Measurements from ENCODE around the gene KLF3.

KLF3 gene

GRCh38 chr4:38704622-38705154, 40.7 kb downstream of the KLF3 start:
- no peak for DNase-seq

- DNase-seq, result no peak
Observed at GRCh38 chr4:38706301-38706700, 42.3 kb downstream of the KLF3 start.

- DNase-seq, result no peak
Observed at GRCh38 chr4:38710053-38710452, 46.1 kb downstream of the KLF3 start.

GRCh38 chr4:38711066-38711465, 47.1 kb downstream of the KLF3 start:
- no peak for DNase-seq

GRCh38 chr4:38715050-38715449, 51.1 kb downstream of the KLF3 start:
- DNase-seq, result no peak

- no peak for DNase-seq
Observed at GRCh38 chr4:38716256-38716655, 52.3 kb downstream of the KLF3 start.

- DNase-seq, result no peak
Observed at GRCh38 chr4:38717604-38718003, 53.6 kb downstream of the KLF3 start.

GRCh38 chr4:38723114-38723513, 59.1 kb downstream of the KLF3 start:
- DNase-seq, result no peak

- DNase-seq, result no peak
Observed at GRCh38 chr4:38723726-38724474, 59.9 kb downstream of the KLF3 start.

- DNase-seq, result no peak
Observed at GRCh38 chr4:38724475-38724808, 60.4 kb downstream of the KLF3 start.

- peak; percentile 29 for DNase-seq
Observed at GRCh38 chr4:38728631-38729141, 64.7 kb downstream of the KLF3 start.

- no peak for DNase-seq
Observed at GRCh38 chr4:38730493-38730829, 66.5 kb downstream of the KLF3 start.

GRCh38 chr4:38730830-38731646, 67.0 kb downstream of the KLF3 start:
- peak; percentile 57 for DNase-seq

- no peak for DNase-seq
Observed at GRCh38 chr4:38733663-38734062, 69.7 kb downstream of the KLF3 start.

GRCh38 chr4:38734446-38734845, 70.4 kb downstream of the KLF3 start:
- DNase-seq, result no peak

- DNase-seq, result no peak
Observed at GRCh38 chr4:38734911-38735310, 70.9 kb downstream of the KLF3 start.

GRCh38 chr4:38735870-38736269, 71.9 kb downstream of the KLF3 start:
- DNase-seq, result no peak

GRCh38 chr4:38738940-38739803, 75.2 kb downstream of the KLF3 start:
- no peak for DNase-seq

GRCh38 chr4:38740303-38740702, 76.3 kb downstream of the KLF3 start:
- DNase-seq, result no peak

GRCh38 chr4:38743866-38744265, 79.9 kb downstream of the KLF3 start:
- no peak for DNase-seq

GRCh38 chr4:38745881-38746280, 81.9 kb downstream of the KLF3 start:
- DNase-seq, result no peak

GRCh38 chr4:38747629-38748028, 83.6 kb downstream of the KLF3 start:
- no peak for DNase-seq

GRCh38 chr4:38749336-38749735, 85.3 kb downstream of the KLF3 start:
- no peak for DNase-seq

Data from NCI-H748 treated with DMSO at 0.1 percent for 48 hours (cell line).